ENCODE measurements around the gene SLC49A3. TPM values are rescaled to one million over a fixed set of nuclear protein-coding genes. Genes with fewer than 3 reads are reported as not detected.

The SLC49A3 gene
- total RNA-seq, 1 experiment from 2014 or later, result 5.5 TPM

GRCh38 chr4:655464-656151, 33.3 kb downstream of the SLC49A3 start (continued):
- TF ChIP-seq ZBTB33 (IDR thresholded peaks at IDR 0.05; ENCODE audit: extremely low read depth, insufficient replicate concordance, low read length), result no peak
- TF ChIP-seq ZFX (IDR thresholded peaks at IDR 0.05), result no peak
- TF ChIP-seq EZH2 (IDR thresholded peaks at IDR 0.05), result no peak

- Histone ChIP-seq H3K4me1 (ENCODE audit: control insufficient read depth in 1 of 2, insufficient read depth in 2 of 2, low read length in 2 of 2) (no peaks in the 10 kb centered on the region), H3K9me2 (ENCODE audit: insufficient read depth) (no peaks in the 10 kb centered on the region), H3K4me3 (replicated peaks in 1 of 2; ENCODE audit: low read depth in 1 of 2, low read length in 2 of 2) (no peak overlapping the region), H3K9ac (ENCODE audit: low read length) (no peak overlapping the region), H3K4me2 (ENCODE audit: low read length) (no peak overlapping the region), H3K79me2 (ENCODE audit: insufficient read depth, low read length) (no peaks in the 10 kb centered on the region), H3K9me3 (ENCODE audit: control insufficient read depth in 1 of 2, insufficient read depth in 1 of 2, low read depth in 1 of 2, low read length in 2 of 2) (no peaks in the 10 kb centered on the region), H4K20me1 (ENCODE audit: insufficient read depth) (no peaks in the 10 kb centered on the region), H3K27me3 (ENCODE audit: insufficient read depth, low read length) (no peaks in the 10 kb centered on the region), H3K36me3 (ENCODE audit: control insufficient read depth in 1 of 2, insufficient read depth in 2 of 2, low read length in 2 of 2) (no peaks in the 10 kb centered on the region), H2AFZ (ENCODE audit: low read depth, low read length, poor library complexity, severe bottlenecking) (no peak overlapping the region), H3K27ac (ENCODE audit: low read depth, low read length) (no peak overlapping the region)
- ChIA-PET RAD21 (ENCODE audit: low non-redundant PET in 1 of 2, low total read pairs in 2 of 2, uncharacterized antibody in 2 of 2, unreplicated experiment in 2 of 2) (no interaction called here), POLR2A (no interaction called here), CTCF (no interaction called here)
- no peak for TF ChIP-seq POLR2A (IDR thresholded peaks at IDR 0.05; ENCODE audit: borderline replicate concordance, extremely low read depth, insufficient read depth, insufficient read length)
- TF ChIP-seq CEBPB (IDR thresholded peaks at IDR 0.05; ENCODE audit: low read depth), result no peak
- TF ChIP-seq ZBTB33 (IDR thresholded peaks at IDR 0.05; ENCODE audit: extremely low read depth, insufficient replicate concordance, low read length), result no peak
- TF ChIP-seq SP1 (IDR thresholded peaks at IDR 0.05; ENCODE audit: low read depth), result no peak
- TF ChIP-seq TCF7L2 (IDR thresholded peaks at IDR 0.05; ENCODE audit: borderline replicate concordance, extremely low read depth, insufficient read depth, insufficient read length), result no peak
- no peak for TF ChIP-seq ATF3 (IDR thresholded peaks at IDR 0.05)
- no peak for TF ChIP-seq YY1 (IDR thresholded peaks at IDR 0.05; ENCODE audit: extremely low read depth, insufficient replicate concordance, low read depth, low read length)
- no peak for TF ChIP-seq ZFX (IDR thresholded peaks at IDR 0.05)
- no TSS peak for BruUV-seq (replicated peaks)
- intact Hi-C loops (cut with micrococcal nuclease), result no loop called here
- DNase-seq (ENCODE audit: low read depth, low spot score) (no peak), ATAC-seq (no peak)
Observed at GRCh38 chr4:654871-655463, 34.0 kb downstream of the SLC49A3 start.

All from HCT116 (cell line).